Activated T-cell treated with anti-CD3 and anti-CD28 coated beads for 24 hours (primary cell): ENCODE results near the gene NCKAP5L.
A peak's percentile ranks its signal among the peaks of the same experiment; 100 is the strongest.
"Not testable (repeated sequence)": the region's sequence is repeated elsewhere in the genome, so short reads cannot be mapped to it uniquely, and the experiment has no call there.

Source experiments
- DNase-seq: peaks from one replicate; pipeline ENCODE4 v3.0.0-alpha.2; 2020; ENCODE audit warnings: low read depth

Gene NCKAP5L

DNA sequence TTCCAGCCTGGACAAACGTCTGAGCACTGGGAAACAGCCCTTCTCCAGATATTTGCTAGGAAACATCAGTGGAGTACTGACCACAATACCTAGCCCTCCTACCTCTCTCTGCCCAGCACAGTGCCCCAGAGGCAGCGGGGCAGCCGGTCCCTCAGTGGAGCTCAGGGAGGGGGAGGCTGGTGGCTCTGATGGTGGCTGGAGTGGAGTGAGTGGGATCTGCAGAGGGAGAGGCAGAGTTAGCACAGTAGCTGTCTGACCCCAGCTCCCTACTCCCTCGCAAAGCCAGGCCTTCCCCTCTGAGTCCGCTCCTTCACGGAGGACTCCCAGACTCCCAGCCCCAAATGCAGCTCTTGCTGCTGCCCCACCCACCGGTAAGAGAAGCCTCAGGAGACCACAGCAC lies 30.0 kb downstream of the NCKAP5L start:
- no peak for DNase-seq

DNA sequence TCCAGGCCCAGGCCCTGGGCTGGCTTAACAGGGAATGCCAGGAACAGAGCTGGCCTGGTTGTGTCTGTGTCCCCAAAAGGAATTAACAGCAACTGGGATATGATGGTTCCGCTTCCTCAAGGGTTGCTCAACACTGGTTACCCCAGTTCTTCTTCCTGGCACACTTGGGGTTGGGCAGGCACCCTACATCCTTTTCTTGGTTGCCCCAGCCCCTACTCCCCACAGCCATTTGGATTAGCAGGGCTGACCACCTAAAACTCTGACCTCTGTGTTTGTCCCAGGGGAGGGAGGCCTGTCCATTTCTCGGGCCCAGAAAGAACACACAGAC lies 30.8 kb downstream of the NCKAP5L start:
- DNase-seq: no peak

DNA sequence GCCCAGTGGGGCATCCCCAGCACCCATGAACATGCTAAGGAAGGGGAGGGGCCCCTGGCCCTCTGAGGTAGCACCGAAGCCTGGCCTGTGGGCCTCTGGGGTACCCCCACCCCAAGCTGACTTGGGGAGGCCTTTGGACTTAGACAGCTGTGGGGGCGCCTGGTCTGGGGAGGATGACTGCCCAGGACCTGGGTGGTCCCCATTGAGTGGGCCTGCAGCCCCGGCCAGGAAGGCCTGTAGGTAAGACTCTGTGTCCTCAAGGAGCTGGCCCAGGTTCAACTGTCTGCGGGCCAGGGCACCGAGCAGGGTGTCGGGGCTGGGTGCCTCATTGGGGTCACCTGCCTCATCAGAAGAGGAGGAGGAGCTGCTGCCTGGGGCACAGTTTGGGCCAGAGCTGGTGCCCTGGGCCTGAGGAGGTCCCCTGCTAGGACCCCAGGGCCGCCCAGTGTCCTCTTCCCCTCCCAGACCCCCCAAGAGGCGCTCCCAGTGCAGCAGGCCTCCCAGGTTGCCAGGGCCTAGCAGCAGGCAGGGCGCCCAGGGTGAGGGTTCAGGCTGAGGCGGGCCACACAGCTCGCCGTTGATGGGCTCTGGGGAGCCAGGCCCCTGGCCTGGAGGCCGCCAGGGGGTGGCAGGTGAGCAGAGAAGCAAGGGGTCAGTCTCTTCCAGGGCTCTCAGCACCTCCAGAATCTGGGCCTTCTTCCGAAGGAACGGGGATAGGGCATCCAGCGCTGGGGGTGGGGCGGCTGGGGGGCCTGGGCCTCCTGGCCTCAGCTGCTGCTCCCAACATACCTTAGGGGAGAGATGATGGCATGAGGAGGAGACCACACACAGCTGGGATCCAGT lies 31.4 kb downstream of the NCKAP5L start:
- DNase-seq: no peak

DNA sequence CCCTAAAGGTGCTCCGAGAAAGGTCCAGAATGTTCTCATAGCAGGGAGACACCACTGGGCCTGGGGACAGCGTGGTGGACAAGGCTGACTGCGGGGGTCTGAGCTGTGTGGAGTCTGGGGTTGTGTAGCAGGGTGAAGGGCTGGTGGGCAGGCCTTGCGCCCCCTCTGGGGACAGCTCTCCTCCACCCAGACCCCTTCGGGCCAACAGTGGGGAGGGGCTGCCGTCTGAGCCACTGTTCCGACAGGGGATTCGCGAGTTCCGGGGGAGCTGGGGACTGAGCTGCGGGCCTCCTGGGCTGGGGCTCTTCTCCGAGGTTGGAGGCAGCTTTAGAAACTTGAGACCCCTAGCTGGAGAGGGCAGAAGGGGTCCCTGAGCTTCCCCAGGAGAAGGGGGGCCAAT lies 32.1 kb downstream of the NCKAP5L start:
- DNase-seq: no peak

DNA sequence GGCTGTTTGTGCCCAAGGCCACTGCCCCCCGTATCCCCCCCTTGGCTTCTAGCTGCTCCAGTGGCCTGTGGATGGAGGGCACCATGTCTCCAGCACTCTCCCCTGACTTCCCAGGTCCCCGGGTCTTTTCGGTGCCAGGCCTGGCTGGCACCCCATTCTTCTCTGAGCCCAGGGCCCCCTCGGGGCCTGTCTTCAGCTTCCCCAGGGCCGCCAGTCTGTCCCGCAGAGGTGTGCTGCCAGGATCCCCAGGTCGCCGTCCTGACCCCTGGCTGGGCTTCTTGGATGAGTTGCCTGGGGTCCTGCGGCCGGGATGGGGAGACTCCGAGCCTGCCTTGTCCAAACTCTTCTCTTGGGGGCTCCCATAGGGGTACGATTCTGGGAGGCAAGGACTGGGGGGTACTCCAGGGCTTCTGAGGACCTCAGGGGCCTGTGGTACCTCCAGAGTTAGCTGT lies 32.5 kb downstream of the NCKAP5L start:
- DNase-seq: no peak

DNA sequence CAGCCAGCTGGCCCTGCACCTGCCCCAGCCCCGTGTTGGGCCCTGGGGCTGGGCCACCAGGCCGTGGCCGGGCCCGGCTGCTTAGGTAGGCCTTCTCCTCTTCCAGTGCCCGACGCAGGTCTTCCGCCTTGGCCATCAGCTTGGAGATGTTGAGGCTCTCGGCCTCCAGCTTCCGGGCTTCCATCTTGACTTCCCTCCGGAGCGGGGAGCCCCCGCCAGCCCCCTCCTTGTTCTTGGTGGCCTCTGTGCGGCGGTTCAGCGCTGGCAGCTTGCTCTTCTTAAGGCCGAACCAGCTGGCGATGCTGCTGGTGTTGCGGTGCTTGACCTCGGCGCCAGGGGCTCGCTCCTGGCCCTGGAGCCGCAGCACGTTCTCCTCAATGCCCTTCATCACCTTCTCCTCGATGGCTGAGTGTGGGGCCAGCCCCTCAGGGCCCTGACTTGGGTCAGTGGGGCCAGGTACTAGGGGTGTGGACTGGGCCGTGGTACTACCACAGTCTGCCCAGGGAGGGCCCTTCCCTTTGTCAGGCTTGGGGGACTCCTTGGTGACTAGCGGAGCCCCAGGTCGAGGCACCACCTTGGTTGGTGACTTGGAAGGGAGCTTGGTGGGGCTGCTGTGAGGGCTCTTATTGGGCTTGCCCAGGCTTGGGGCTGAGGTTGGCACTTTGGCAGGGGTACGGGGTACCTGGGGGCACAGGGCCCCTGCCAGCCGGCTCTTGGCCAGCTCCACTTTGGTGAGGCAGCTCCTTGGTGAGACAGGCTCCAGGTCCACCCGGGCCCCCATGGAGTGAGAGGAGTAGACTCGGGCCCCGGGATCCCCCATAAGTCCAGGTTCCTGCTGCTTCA lies 33.2 kb downstream of the NCKAP5L start:
- no peak for DNase-seq

DNA sequence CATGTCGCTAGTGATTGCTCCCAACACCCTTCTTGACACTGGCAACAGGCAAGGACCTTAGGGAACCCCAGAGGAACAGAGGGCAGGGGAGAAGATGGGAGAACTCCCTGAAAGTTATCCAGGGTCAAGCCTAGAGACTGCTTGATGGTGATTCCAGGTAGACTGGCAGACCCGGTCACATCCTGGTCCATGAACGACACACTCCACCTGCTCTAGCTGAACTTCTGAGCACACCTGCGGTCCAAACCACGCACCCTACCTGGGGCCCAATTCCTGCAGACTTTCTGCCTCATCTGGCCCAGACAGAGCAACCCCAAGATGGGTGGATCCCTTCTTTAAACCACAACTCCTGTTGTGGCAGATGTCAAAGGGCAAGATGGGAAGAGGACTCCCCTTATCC lies 34.2 kb downstream of the NCKAP5L start:
- DNase-seq: no peak

DNA sequence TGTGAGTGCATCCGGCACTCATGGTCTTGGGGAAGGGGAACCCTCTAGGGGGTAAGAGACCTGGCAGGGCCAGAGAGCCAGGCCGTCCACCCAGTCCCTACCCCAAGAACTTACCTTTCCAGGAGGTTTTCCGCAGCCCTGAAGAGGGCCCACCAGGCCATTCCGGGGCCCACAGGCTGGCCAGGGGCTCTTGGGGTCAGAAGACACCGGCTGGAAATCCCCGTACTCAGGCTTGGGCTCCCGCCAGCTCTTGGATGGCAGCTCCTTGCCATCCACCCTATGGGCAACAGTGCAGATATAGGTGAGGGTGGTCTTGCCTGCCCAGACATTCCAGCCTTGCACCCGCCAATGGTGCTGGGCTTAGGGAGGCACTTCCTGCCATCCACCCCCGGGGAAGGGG lies 34.6 kb downstream of the NCKAP5L start:
- no peak for DNase-seq

DNA sequence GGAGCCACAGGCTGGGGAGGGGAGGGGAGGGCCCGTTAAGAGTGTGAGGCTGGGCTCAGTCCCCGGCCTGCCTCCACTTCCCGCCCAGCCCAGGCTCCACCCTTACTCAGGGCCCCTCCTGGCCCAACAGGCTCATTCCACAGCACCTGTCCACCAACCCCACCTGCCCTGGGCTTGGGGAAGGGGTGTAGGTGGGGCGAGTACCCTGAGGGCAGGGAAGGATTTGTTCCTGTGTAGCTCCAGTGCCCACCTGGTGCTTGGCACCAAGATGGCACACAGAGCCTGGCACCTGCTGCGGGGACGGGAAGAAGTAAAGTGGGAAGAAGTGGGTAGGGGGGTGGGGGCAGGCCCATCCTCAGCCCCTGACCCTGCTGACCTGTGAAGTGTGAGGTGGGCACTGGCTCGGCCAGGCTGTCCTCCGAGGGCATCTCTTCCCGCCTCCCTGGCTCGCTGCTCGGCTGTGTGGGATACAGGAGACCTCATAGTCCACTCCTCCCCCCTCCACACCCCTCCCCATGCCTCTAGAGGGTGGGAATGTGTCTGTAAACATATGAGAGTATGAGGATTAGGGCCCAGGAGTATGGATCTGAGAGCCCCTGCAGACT lies 35.1 kb downstream of the NCKAP5L start:
- no peak for DNase-seq

DNA sequence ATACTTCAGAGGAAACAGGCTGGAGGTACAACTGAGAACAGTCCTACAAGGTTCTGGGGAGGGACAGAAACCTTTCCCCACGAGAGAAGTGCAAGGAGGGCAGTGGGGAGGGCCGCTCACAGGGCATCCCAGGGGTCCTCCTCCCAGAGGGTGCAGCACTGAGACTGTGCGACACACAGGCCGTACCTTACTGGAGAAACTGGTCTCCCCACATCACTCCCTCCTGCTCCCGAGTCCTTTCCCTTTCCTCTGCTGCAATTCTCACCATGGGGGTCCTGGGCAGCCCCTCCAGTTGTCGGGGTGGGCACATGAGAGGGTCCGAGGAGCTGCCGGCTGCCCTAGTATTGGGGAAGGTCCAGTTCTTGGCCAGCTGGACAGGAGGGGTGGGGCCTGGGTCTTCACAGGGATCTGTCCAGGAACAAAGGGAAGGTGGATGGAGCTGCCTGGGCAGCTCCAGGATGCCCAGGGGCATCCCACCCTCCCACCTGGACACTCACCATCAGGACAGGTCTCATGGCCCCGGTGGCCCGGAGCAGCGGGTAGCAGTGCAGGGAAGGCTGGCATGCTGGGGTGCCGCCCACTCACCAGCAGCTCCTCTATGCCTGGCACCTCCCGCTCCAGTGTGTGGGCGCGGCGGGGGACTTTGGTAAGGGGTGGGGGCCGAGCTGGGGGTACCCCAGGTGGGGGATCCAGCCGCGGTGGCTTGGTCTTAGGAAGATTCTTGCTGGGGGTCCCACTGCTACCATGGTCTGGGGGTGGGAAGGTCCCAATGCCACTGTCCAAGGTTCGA lies 35.8 kb downstream of the NCKAP5L start:
- DNase-seq: no peak

DNA sequence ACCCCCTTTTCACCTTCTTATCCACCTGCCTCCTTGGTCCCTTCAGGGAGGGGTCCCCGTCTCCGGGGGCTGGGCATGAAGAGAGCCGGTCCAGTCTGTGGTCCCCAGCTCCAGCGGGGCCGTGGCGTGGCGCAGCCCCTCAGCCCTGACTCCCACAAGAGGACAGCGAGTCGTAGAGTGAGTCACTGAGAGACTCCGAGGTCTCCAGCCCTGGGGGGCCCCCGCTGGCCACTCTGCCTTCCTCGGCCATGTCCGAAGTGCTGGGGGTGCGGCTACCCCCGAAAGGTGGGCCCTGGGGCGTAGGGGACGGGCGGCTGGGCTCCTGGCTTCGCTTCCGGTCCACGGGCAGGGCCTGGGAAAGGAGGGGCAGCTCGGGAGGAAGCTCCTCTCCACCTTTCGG lies 36.5 kb downstream of the NCKAP5L start:
- no peak for DNase-seq

DNA sequence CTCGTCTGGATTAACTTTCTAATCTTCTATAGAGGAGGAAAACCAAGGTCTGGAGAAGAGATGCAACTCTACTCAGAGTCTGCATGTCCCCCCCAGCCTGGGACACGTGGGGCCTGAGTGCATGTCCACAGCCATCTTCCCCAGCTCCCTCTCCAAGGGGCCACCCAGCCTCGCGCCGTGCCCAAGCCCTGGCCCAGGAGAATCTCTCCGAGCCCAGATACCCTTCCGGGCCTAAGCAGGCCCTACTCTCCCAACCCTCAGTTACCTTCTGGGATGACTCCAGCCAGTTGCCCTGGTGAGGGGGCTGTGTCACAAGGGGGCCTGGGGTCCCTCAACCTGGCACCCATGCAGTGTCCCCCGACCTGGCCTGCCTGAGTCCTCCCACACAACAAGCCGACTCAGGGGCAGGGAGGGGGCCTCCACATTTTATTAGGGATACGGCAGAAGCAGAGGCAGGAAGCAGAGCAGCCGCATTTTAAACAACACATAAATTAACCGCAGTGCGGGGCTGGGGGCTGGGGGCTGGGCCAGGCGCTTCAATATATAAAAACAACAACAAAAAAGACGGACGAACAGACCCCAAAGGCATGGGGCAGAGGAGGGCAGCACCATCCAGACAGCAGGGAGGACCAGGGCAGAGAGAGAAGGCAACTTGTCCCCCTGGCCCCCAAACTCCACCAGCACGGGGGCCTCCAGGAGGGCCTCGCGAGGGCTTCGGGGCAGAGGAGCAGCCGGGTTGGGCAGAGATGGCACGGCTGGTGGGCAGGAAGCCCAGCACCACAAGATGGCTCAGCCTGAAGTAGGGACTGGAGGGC lies 37.3 kb downstream of the NCKAP5L start:
- no peak for DNase-seq

DNA sequence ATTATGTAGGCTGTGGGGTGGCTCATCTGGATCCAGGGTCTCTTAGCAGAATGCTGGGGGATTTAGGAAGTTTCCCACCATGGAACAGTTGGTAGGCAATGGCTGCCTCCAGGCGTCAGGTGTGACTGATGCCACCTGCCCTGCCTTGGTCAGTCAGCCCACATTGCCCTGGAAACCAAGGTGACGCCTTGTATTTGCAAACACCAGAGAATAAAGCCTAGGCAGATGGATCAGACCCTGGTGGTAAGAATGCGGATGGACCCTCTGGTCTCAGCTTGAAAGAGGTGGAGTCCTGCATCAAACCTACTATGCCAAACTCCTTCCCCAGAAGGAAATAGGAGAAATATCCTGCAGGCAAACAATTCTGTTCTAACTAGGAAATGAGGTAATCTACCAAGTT lies 38.2 kb downstream of the NCKAP5L start:
- no peak for DNase-seq

DNA sequence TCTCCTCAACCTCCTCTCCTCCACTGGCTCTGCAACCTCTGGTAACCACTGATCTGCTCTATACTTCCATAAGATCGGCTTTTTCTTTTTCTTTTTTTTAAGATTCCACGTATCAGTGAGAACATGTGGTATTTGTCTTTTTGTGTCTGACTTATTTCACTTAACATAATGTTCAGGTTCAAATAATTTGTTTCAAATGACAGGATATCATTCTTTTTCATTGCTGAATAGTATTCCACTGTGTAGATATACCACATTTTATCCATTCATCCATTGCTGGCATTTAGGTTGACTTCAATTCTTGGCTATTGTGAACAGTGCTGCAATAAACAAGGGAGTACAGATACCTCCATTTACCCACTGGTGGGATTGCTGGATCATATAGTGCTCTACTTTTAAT lies 40.5 kb downstream of the NCKAP5L start:
- DNase-seq: no peak

DNA sequence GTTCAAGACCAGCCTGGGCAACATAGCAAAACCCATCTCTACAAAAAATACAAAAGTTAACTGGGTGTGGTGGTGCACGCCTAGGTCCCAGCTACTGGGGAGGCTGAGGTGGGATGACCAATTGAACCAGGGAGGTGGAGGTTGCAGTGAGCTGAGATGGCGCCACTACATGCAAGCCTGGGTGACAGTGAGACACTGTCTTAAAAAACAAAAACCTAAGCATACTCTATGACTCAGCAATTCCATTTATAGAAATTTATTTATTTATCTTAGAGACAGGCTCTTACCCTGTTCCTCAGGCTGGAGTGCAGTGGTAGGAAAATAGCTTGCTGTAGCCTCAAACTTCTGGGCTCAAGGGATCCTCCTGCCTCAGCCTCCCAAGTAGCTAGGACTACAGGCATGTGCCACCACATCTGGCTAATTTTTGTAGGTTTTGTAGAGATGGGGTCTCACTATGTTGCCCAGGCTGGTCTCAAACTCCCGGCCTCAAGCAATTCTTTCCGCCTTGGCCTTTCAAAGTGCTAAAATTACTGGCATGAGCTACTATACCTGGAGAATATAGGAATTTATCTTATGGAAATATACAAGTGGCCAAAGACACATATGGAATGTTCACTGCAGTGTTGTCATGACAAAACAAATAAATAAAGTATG lies 43.3 kb downstream of the NCKAP5L start:
- no peak for DNase-seq

DNA sequence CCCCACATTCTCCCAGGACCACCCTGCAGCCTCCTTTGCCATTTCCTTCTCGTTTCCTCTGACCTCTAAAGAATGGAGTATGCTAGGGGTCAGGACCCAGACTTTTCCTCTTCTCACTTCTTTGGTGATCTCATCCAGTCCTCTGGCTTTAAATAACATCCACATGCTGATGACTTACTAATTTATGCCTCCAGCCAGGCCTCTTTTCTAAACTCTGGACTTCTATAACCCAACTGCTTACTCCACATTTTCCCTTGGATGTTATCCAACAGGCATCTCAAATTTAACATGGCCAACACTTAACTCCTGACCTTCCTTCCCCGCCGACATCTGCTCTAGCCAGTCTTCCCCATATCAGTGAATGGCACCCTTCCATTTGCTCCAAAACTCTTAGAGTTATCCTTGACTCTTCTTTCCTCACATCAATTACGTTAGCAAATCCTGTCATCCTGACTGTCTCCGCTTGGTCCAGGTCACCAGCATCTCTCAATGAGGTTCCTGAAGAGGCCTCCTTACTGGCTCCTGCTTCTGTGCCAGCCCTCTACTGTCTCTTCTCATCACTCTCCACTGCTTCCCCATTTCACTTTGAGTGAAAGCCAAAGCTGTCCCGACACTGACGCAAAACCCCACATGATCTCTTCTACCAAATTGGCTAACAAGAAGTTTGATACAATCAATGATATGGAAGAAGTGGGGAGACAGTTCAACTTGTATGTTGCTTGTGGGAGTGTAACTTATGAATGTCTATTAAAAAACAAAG lies 44.1 kb downstream of the NCKAP5L start:
- DNase-seq: no peak

DNA sequence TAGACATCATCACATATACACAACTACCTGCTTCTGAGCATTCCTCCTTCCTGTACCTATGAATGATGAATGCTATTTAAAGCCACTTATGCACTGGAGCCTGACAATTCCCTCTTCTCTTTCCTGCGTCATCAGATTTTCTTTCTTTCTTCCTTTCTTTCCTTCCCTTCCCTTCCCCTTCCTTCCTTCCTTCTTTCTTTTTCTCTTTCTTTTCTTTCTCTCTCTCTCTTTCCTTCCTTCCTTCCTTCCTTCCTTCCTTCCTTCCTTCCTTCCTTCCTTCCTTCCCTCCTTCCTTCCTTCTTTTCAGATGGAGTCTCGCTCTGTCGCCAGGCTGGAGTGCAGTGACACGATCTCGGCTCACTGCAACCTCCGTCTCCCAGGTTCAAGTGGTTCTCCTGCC lies 47.3 kb downstream of the NCKAP5L start:
- not testable (repeated sequence) for DNase-seq

DNA sequence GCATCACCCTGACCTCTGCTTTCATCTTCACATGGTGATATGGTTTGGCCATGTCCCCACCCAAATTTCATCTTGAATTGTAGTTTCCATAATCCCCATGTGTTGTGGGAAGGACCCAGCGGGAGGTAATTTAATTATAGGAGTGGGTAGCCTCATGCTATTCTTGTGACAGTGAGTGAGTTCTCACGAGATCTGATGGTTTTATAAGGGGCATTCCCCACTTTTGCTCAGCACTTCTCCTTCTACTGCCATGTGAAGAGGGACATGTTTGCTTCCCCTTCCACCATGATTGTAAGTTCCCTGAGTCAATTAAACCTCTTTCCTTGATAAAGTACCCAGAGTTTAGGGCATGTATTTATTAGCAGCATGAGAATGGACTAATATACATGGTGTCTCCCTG lies 48.6 kb downstream of the NCKAP5L start:
- DNase-seq: no peak

DNA sequence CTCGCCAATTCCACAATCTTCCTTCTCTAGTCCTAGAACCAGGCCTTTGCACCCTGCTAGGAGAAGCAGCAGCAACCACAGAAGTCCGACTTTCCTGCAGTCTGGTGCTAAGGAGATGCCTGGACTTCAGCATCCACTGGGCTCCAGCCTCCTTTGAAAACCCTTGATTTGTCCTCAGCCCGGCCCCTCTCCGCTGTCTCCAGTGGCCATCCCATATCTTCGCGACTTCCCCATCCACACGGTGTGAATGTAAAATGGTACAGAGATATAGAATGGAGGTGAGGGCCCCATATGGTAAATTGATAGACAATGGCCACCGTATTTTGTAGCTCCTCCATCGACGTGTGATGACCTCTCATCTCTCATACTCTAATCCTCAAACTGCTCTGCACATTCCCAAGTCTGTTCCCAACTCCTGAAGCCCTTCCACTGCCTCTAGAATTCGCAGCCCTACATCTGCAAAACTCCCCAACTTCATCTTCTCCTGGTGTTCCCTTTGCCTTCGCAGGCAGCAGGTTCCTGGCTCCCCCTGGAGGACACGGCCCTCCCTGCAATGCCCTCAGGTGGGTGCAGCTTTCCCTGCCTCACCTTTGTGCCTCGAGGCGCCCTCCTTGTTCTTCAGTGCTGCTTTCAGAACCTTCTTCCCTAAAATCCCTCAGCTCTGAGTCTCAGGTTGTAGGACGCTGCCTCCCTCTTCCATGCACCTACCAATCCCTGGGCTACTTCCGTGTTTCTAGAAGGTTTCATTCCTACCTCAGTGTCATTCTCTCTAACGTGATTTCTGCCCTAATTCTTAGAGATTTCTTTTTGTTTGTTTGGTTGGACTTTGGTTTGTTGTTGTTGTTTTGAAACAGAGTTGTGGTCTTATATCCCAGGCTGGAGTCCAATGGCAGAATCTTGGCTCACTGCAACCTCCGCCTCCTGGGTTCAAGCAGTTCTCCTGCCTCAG lies 50.1 kb downstream of the NCKAP5L start:
- peak; percentile 62 for DNase-seq
